GM18507 (cell line): ENCODE data around the gene REX1BD.
"Not testable (repeated sequence)": the region's sequence is repeated elsewhere in the genome, so short reads cannot be mapped to it uniquely, and the experiment has no call there.

Experiments used
- DNase-seq: peaks from one replicate; pipeline ENCODE4 v3.0.0; 2011; ENCODE audit warnings: low read depth; ENCODE audit not compliant: insufficient read length; ENCODE audit errors: extremely low spot score
- FAIRE-seq: peaks from 2 replicates; lab custom pipeline; 2011; peaks lifted over from hg19 to GRCh38; lab: Jason Lieb, UNC

The REX1BD gene

GRCh38 chr19:18597809-18598660 lies 9.4 kb downstream of the REX1BD start:
- DNase-seq (no peak), FAIRE-seq (no peak)

- no peak for FAIRE-seq
- no peak for DNase-seq
Measured at GRCh38 chr19:18599485-18599884, 10.9 kb downstream of the REX1BD start.

GRCh38 chr19:18600692-18601397 lies 12.2 kb downstream of the REX1BD start:
- FAIRE-seq, DNase-seq: not testable (repeated sequence)

GRCh38 chr19:18601875-18602274 lies 13.3 kb downstream of the REX1BD start:
- no peak for FAIRE-seq
- DNase-seq = no peak

- no peak for DNase-seq
Measured at GRCh38 chr19:18603255-18603957, 14.8 kb downstream of the REX1BD start.

GRCh38 chr19:18603958-18604819 lies 15.6 kb downstream of the REX1BD start:
- DNase-seq (no peak), FAIRE-seq (no peak)

More at GRCh38 chr19:18603255-18603957, 14.8 kb downstream of the REX1BD start:
- no peak for FAIRE-seq

- no peak for DNase-seq
- FAIRE-seq = no peak
Measured at GRCh38 chr19:18604820-18605159, 16.2 kb downstream of the REX1BD start.

GRCh38 chr19:18605196-18605545 lies 16.6 kb downstream of the REX1BD start:
- FAIRE-seq (no peak), DNase-seq (no peak)

GRCh38 chr19:18605546-18606280 lies 17.1 kb downstream of the REX1BD start:
- no peak for FAIRE-seq
- DNase-seq = no peak

GRCh38 chr19:18606281-18607225 lies 18.0 kb downstream of the REX1BD start, which contains the start of gene CRLF1:
Gene CRLF1, minus strand, starts transcription at chr19:18606799. Its CDS starts 143 bp downstream, at chr19:18606656.
- DNase-seq = no peak

GRCh38 chr19:18607226-18608101 lies 18.9 kb downstream of the REX1BD start:
- FAIRE-seq = no peak
- DNase-seq = no peak

More at GRCh38 chr19:18606281-18607225, 18.0 kb downstream of the REX1BD start, which contains the start of gene CRLF1:
- no peak for FAIRE-seq

- FAIRE-seq (no peak), DNase-seq (no peak)
Measured at GRCh38 chr19:18608102-18608804, 19.7 kb downstream of the REX1BD start.

- no peak for FAIRE-seq
- DNase-seq = no peak
Measured at GRCh38 chr19:18608805-18609716, 20.5 kb downstream of the REX1BD start.

- DNase-seq (no peak), FAIRE-seq (no peak)
Measured at GRCh38 chr19:18609717-18610051, 21.1 kb downstream of the REX1BD start.

- no peak for FAIRE-seq
- DNase-seq = no peak
Measured at GRCh38 chr19:18610245-18610555, 21.6 kb downstream of the REX1BD start.
